Medulla oblongata (tissue), 1 donor: ENCODE measurements around the gene BAX.
"Not testable (repeated sequence)": the region's sequence is repeated elsewhere in the genome, so short reads cannot be mapped to it uniquely, and the experiment has no call there.

ENCODE experiments used
- DNase-seq: peaks from one replicate; pipeline ENCODE4 v3.0.0-alpha.2; 2015; ENCODE audit errors: extremely low spot score

BAX gene

DNA sequence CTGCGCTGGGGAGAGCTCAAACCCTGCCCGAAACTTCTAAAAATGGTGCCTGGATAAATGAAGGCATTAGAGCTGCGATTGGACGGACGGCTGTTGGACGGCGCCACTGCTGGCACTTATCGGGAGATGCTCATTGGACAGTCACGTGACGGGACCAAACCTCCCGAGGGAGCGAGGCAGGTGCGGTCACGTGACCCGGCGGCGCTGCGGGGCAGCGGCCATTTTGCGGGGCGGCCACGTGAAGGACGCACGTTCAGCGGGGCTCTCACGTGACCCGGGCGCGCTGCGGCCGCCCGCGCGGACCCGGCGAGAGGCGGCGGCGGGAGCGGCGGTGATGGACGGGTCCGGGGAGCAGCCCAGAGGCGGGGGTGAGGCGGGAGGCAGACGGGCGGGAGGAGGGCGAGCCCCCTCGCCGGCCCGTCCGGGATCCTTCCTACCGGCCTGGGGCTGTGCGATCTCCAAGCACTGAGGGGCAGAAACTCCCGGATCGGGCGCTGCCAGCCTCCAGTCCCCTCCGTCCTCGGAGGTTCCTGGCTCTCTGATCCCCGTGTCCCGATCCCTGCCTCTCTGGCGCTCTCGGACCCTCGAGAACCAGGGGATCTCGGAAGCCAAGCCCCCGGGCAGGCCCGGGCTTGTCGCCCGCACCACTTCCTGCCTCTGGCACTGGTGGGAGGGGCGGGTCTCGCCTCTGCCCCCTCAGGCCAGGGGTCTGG lies at the start of gene BAX:
TSS of gene BAX (plus strand) at position 281 of the 713 bp plus-strand sequence. CDS start at position 335, 54 bp downstream.
- peak; percentile 91 for DNase-seq

DNA sequence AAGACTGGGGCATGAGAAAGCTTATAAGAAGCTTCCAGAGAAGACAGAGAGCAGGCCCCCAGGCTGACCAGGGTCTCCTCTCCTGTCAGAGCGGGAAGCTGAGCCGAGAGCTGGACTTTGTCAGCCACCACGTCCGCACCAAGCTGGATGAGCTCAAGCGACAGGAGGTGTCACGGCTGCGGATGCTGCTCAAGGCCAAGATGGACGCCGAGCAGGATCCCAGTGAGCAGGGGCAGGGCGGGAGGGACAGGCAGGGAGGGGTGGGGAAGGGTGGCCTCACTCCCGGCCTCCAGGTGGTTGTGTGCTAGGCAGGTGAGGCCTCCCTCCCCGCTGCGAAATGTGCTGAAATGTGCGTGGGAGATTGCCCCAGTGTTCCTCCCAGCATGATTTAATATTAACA lies 49.0 kb upstream of the BAX start:
- DNase-seq, result no peak

DNA sequence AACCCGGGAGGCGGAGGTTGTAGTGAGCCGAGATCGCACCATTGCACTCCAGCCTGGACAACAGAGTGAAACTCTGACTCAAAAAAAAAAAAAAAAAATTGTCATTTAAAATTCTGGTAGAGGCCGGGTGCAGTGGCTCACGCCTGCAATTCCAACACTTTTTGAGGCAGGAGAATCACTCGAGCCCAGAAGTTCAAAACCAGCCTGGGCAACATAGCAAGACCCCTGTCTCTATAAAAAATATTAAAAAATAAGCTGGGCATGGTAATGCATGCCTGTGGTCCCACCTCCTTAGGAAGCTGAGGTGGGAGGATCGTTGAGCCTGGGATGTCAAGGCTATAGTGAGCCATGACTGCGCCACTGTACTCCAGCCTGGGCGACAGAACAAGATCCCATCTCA lies 48.4 kb upstream of the BAX start:
- no peak for DNase-seq

GRCh38 chr19:48907671-48908070 lies 47.0 kb upstream of the BAX start:
- no peak for DNase-seq

- not testable (repeated sequence) for DNase-seq
Observed at GRCh38 chr19:48909424-48910077, 45.1 kb upstream of the BAX start.

- DNase-seq, result no peak
Observed at GRCh38 chr19:48910803-48911202, 43.9 kb upstream of the BAX start.

GRCh38 chr19:48913114-48913889 lies 41.4 kb upstream of the BAX start:
- no peak for DNase-seq

GRCh38 chr19:48914181-48914580 lies 40.5 kb upstream of the BAX start:
- DNase-seq, result no peak

DNA sequence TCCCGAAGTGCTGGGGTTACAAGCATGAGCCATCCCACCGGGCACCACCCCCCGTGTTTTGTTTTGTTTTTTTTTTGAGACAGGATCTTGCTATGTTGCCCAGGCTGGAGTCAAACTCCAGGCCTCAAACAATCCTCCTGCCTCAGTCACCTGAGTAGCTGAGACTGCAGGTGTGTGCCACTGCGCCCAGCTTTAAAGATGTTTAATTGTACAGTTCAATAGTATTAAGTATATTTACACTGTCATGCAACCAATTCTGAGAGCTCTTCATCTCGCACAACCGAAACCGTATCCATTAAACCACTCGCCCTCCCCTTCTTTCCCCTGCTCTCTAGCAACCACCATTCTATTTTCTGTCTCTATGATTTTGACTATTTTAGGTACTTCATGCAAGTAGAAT lies 38.9 kb upstream of the BAX start:
- no peak for DNase-seq

GRCh38 chr19:48918071-48918470 lies 36.6 kb upstream of the BAX start:
- DNase-seq, result no peak

DNA sequence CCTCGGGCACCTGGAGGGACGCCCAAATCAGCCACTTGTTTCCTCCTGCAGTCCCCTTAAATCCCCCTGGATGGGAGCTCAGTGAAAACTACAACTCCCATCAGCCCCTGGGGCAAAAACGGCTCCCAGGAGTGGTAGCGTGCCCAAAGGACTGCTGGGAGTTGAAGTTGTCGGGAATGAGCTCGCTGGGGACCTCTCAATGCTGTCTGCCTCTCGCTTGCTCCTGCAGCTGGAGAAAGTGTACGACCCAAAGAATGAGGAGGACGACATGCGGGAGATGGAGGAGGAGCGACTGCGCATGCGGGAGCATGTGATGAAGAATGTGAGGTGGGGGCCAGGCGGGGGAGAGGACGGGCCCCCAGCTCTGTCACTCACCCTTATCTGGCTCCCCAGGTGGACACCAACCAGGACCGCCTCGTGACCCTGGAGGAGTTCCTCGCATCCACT lies 35.9 kb upstream of the BAX start:
- no peak for DNase-seq

DNA sequence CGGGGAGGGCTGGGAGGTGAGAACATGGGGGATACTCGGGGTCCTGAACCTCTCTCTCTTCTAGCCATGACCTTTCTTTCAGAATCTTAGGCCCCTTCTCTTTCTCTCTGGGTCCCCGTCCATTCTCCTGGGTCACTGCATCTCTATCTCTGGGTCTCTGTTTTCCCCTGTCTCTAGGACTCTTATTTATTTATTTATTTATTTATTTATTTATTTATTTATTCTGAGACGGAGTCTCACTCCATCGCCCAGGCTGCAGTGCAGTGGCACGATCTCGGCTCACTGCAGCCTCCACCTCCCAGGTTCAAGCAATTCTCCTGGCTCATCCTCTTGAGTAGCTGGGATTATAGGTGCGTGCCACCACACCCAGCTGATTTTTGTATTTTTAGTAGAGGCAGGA lies 35.4 kb upstream of the BAX start:
- not testable (repeated sequence) for DNase-seq

DNA sequence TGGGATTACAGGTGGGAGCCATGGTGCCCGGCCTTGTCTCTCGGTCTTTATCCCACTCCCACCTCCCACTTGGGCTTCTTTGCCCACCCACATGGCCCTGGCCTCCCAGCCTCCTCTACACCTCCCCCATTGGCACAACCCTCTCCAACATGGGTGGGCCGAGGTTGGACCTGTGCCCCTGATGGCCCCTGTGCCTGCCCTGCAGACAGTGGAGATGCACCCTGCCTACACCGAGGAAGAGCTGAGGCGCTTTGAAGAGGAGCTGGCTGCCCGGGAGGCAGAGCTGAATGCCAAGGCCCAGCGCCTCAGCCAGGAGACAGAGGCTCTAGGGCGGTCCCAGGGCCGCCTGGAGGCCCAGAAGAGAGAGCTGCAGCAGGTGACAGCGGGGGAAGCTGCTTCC lies 33.7 kb upstream of the BAX start:
- DNase-seq, result no peak

DNA sequence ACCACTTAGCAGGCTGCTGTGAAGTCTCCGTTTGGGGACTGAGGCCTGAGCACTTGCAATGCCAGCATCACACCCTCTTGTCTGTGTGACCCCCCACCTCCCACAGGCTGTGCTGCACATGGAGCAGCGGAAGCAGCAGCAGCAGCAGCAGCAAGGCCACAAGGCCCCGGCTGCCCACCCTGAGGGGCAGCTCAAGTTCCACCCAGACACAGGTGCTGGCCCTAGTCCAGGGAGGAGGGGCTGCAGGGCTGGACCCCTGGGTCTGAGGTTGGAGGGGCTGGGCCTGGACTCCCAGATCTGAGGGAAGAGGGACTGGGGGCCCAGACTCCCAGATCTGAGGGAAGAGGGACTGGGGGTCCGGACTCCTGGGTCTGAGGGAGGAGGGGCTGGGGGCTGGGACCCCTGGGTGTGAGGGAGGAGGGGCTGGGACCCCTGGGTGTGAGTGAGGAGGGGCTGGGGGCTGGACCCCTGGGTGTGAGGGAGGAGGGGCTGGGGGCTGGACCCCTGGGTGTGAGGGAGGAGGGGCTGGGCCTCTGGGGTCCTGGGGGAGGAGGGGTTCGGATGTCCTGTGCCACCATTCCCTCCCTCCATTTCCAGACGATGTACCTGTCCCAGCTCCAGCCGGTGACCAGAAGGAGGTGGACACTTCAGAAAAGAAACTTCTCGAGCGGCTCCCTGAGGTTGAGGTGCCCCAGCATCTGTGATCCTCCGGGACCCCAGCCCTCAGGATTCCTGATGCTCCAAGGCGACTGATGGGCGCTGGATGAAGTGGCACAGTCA lies 32.8 kb upstream of the BAX start:
- no peak for DNase-seq

- DNase-seq, result no peak
Observed at GRCh38 chr19:48922548-48923490, 31.9 kb upstream of the BAX start.

DNA sequence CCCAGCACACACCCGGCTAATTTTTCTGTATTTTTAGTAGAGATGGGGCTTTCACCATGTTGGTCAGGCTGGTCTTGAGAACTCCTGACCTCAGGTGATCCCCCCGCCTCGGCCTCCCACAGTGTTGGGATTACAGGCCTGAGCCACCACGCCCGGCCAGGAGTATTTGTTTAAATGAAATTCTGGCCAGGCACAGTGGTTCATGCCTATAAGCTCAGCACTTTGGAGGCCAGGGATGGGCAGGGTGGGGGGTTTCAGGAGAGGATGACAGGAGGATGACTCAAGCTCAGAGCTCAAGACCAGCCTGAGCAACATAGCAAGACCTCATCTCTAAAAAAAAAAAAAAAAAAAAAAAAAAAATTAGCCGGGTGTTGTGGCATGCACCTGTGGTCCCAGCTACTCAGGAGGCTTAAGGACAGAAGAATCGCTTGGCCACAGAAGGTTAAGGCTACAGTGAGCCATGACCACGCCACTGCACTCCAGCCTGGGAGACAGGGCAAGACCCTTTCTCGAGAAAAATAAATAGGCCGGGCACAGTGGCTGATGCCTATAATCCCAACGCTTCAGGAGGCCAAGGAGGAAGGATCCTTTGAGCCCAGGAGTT lies 29.3 kb upstream of the BAX start:
- DNase-seq, result no peak

- not testable (repeated sequence) for DNase-seq
Observed at GRCh38 chr19:48925890-48926289, 28.8 kb upstream of the BAX start.

DNA sequence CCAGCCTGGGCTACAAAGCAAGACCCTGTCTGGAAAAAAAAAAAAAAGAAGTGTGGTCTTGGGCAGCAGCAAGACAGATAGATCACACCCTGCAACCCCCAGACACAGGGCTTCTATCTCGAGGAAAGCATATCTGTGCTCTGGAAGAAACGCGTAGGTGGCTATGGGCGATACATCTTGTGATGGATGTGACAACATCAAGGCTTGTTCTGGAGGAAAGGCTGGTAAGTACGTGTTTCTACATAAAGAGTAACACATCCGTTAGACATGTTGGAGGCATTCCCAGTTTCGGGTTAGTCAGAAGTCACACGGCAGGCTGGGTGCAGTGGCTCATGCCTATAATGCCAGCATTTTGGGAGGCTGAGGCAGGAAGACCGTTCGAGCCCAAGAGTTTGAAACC lies 27.8 kb upstream of the BAX start:
- DNase-seq, result peak; percentile 67

- DNase-seq, result not testable (repeated sequence)
Observed at GRCh38 chr19:48927692-48928091, 27.0 kb upstream of the BAX start.
